SK-N-SH (cell line): ENCODE measurements around the gene ATL2.

ENCODE experiments used
- CTCF ChIP-seq: fragments of 200-600 bp; sonication (generic); IDR thresholded peaks from 2 replicates; pipeline ENCODE4 v1.6.1; 2017; ENCODE audit warnings: antibody characterized with exemption, mild to moderate bottlenecking, moderate library complexity
- EP300 ChIP-seq, 2 experiments: IDR thresholded peaks; 2 replicates each; pipeline versions ENCODE4 v1.4.0 to v1.6.1; 2012; ENCODE audit warnings: borderline replicate concordance in 1 of 2, low read depth in 1 of 2, low read length in 1 of 2
- FOXM1 ChIP-seq: IDR thresholded peaks from 2 replicates; pipeline ENCODE4 v1.4.0; 2012; ENCODE audit warnings: low read depth, mild to moderate bottlenecking
- GABPA ChIP-seq: IDR thresholded peaks from 2 replicates; pipeline ENCODE4 v1.4.0; 2012; ENCODE audit warnings: low read depth, mild to moderate bottlenecking
- MAX ChIP-seq: IDR thresholded peaks from 2 replicates; pipeline ENCODE4 v1.4.0; 2012; ENCODE audit warnings: low read depth
- POLR2AphosphoS5 ChIP-seq: IDR thresholded peaks from 2 replicates; pipeline ENCODE4 v1.6.1; 2012; ENCODE audit warnings: low read depth, low read length
- TAF1 ChIP-seq: IDR thresholded peaks from 2 replicates; pipeline ENCODE4 v1.6.1; 2012; ENCODE audit warnings: low read depth, mild to moderate bottlenecking, low read length, moderate library complexity, borderline replicate concordance
- USF2 ChIP-seq: fragments of 150-350 bp; IDR thresholded peaks from 2 replicates; pipeline ENCODE4 v1.6.1; 2017; ENCODE audit warnings: antibody characterized with exemption, low read length, low read depth, borderline replicate concordance

GRCh38 chr2:38315707-38316333 lies 61.3 kb downstream of the ATL2 start:
- TF ChIP-seq CTCF (peak; percentile 97), GABPA (no peak), MAX (no peak), USF2 (no peak), TAF1 (no peak), POLR2AphosphoS5 (no peak), FOXM1 (no peak), EP300 (IDR thresholded peaks at IDR 0.05; ENCODE audit: borderline replicate concordance in 1 of 2, low read depth in 1 of 2, low read length in 1 of 2) (no peak)
